MCF 10A (cell line): Measurements from ENCODE around the gene PIM3. TPM values are rescaled to one million over a fixed set of nuclear protein-coding genes. Genes with fewer than 3 reads are reported as not detected.
A peak's percentile ranks its signal among the peaks of the same experiment; 100 is the strongest.

Experiments used
- BruUV-seq: library from RNA; stranded (reverse); fragments of 400-500 nt; replicated peaks from 2 replicates; lab custom pipeline; 2021; lab: Mats Ljungman, UMichigan
- CTCF ChIA-PET: fragments of 300-600 bp; sonication (Branson Sonifier 250); formaldehyde crosslinking; extraction: SDS; loops from one replicate; lab custom pipeline; 2021; ENCODE audit warnings: antibody characterized with exemption, inconsistent platforms; lab: Yijun Ruan, JAX
- POLR2A ChIA-PET: fragments of 300-600, 350-650 bp; sonication (Branson Sonifier 250); formaldehyde crosslinking; extraction: SDS; loops from one replicate; lab custom pipeline; 2020; ENCODE audit warnings: antibody characterized with exemption, inconsistent platforms; lab: Yijun Ruan, JAX
- DNase-seq: peaks from one replicate; pipeline ENCODE4 v3.0.0-alpha.2; 2018; ENCODE audit not compliant: unreplicated experiment
- H3K27ac Mint-ChIP-seq: one replicate; pipeline ENCODE4 v1.8.0; 2022; ENCODE audit warnings: mild to moderate bottlenecking, low read depth, mixed read lengths; ENCODE audit not compliant: unreplicated experiment
- H3K27me3 Mint-ChIP-seq: one replicate; pipeline ENCODE4 v1.8.0; 2022; ENCODE audit warnings: mixed read lengths; ENCODE audit not compliant: insufficient read depth, unreplicated experiment
- H3K36me3 Mint-ChIP-seq: one replicate; pipeline ENCODE4 v1.8.0; 2022; ENCODE audit warnings: mild to moderate bottlenecking, moderate library complexity, mixed read lengths; ENCODE audit not compliant: insufficient read depth, unreplicated experiment
- H3K4me1 Mint-ChIP-seq: one replicate; pipeline ENCODE4 v1.8.0; 2022; ENCODE audit warnings: mixed read lengths; ENCODE audit not compliant: insufficient read depth, unreplicated experiment
- H3K4me3 Mint-ChIP-seq: one replicate; pipeline ENCODE4 v1.8.0; 2022; ENCODE audit warnings: mild to moderate bottlenecking, moderate library complexity, mixed read lengths; ENCODE audit not compliant: unreplicated experiment
- H3K9me3 Mint-ChIP-seq: one replicate; pipeline ENCODE4 v1.8.0; 2022; ENCODE audit warnings: mixed read lengths; ENCODE audit not compliant: unreplicated experiment
- CTCF ChIP-seq: fragments of 200-600 bp; IDR thresholded peaks from one replicate; pipeline ENCODE4 v1.8.0; 2022; ENCODE audit warnings: antibody characterized with exemption, mild to moderate bottlenecking; ENCODE audit not compliant: unreplicated experiment
- intact Hi-C: fragments of 100-400 bp; cut with micrococcal nuclease; formaldehyde crosslinking; loops from 2 replicates; pipeline ENCODE4 v1.14.1; 2022
- total RNA-seq: library from RNA; stranded (reverse); gene quantifications from 2 replicates; pipeline ENCODE4 v1.2.3, GENCODE V29; 2022

Gene PIM3
- total RNA-seq, 1 experiment from 2014 or later, result 56.3 TPM

- peak overlapping the region; percentile 67 for H3K4me3 Mint-ChIP-seq
- no peaks in the 10 kb centered on the region for H3K27me3 Mint-ChIP-seq
- BruUV-seq, result no TSS peak
- ChIA-PET CTCF (interaction anchor here (1.5 kb wide), 1 partner anchor 95 kb away, joined by 5 read pairs; no protein-coding TSS in a partner anchor), POLR2A (interaction anchor here (0.6 to 2.4 kb wide), 9 partner anchors 11 to 32 kb away, joined by 3 to 16 read pairs (median 9); partner anchors contain the start of gene PIM3)
- no peak for TF ChIP-seq CTCF
- no peaks in the 10 kb centered on the region for H3K9me3 Mint-ChIP-seq
- H3K36me3 Mint-ChIP-seq, result peaks cover 1% of the 10 kb centered on the region
- H3K27ac Mint-ChIP-seq, result no peak overlapping the region
- intact Hi-C loops, result no loop called here
- peak; percentile 64 for DNase-seq
- H3K4me1 Mint-ChIP-seq, result peaks cover 16% of the 10 kb centered on the region
These were observed 25.0 kb upstream of the PIM3 start for GRCh38 chr22:49935561-49935960.

- ChIA-PET CTCF (interaction anchor here (0.7 to 1.5 kb wide), 2 partner anchors 18 to 94 kb away, joined by 3 to 5 read pairs; no protein-coding TSS in a partner anchor), POLR2A (interaction anchor here (0.6 to 2.4 kb wide), 9 partner anchors 10 to 31 kb away, joined by 3 to 16 read pairs (median 9); partner anchors contain the start of gene PIM3)
- Mint-ChIP-seq H3K36me3 (no peaks in the 10 kb centered on the region), H3K27me3 (no peaks in the 10 kb centered on the region), H3K9me3 (no peaks in the 10 kb centered on the region), H3K4me1 (peaks cover 11% of the 10 kb centered on the region), H3K4me3 (peak overlapping the region; percentile 28), H3K27ac (no peak overlapping the region)
- TF ChIP-seq CTCF, result no peak
- DNase-seq, result peak; percentile 96
- BruUV-seq, result no TSS peak
- intact Hi-C loops, result loop anchor here (1.0 kb wide), 1 partner anchor 24 kb away; the partner anchor contains the start of gene PIM3
These were observed 24.3 kb upstream of the PIM3 start for GRCh38 chr22:49936018-49936972.

GRCh38 chr22:49936973-49937757, 23.4 kb upstream of the PIM3 start:
- no TSS peak for BruUV-seq
- no peaks in the 10 kb centered on the region for H3K36me3 Mint-ChIP-seq
- intact Hi-C loops, result loop anchor here (1.0 kb wide), 1 partner anchor 23 kb away; the partner anchor contains the start of gene PIM3
- no peaks in the 10 kb centered on the region for H3K27me3 Mint-ChIP-seq
- POLR2A ChIA-PET, result interaction anchor here (1.3 to 2.4 kb wide), 6 partner anchors 9 to 25 kb away, joined by 5 to 16 read pairs (median 12); partner anchors contain the start of gene PIM3
- peaks cover 11% of the 10 kb centered on the region for H3K4me1 Mint-ChIP-seq
- TF ChIP-seq CTCF, result no peak
- CTCF ChIA-PET, result interaction anchor here (0.7 to 1.5 kb wide), 2 partner anchors 17 to 93 kb away, joined by 3 to 5 read pairs; no protein-coding TSS in a partner anchor
- no peak overlapping the region for H3K27ac Mint-ChIP-seq
- DNase-seq, result no peak
- no peaks in the 10 kb centered on the region for H3K9me3 Mint-ChIP-seq
- H3K4me3 Mint-ChIP-seq, result peak overlapping the region; percentile 28
